ENCODE measurements around the gene NDST1.

The NDST1 gene

DNA sequence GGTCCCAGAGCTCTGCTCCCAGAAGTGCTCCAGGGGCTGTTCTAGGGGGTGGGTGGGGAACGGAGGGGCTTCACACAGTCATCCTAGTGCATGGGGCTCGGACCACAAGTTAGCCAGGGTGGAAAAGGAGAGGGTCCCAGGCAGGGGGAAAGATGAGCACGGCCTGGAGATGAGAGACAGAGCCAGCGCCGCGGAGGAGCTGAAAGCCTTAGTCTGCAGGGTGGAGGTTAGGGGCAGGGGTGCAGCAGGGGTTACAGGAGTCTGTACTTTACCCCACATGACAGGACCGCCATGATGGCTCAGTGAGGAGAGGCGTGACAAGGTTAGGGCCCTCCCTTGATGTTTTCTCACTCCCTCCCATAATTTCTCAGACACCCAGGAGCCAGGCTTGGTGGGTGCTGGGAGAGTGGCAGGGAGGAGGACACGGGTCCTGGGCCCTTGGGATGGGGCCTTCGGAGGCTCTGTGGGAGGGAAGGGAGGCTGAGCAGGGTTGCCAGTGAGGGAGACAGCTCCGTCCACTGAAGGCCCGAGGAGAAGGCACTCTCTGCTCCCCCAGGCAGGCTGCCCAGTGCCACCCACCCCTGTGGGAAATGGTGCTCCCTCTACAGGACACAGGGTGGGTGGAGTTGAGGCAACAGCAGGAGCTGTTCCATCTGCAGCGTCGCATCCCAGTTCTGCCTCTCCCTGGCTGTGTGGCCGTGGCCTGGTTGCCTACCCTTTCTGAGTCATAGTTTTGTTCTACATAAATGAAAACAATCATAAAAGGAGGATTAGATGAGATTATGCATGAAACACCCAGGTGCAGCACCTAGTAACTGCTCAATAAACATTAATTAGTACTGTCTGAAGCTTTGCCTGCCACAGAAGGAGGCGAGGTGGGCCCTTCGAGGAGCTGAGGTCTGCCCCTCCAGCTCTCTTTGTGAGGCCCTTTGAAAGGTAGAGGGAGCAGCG, 66.2 kb downstream of the NDST1 start:
- DNase-seq = no peak

DNA sequence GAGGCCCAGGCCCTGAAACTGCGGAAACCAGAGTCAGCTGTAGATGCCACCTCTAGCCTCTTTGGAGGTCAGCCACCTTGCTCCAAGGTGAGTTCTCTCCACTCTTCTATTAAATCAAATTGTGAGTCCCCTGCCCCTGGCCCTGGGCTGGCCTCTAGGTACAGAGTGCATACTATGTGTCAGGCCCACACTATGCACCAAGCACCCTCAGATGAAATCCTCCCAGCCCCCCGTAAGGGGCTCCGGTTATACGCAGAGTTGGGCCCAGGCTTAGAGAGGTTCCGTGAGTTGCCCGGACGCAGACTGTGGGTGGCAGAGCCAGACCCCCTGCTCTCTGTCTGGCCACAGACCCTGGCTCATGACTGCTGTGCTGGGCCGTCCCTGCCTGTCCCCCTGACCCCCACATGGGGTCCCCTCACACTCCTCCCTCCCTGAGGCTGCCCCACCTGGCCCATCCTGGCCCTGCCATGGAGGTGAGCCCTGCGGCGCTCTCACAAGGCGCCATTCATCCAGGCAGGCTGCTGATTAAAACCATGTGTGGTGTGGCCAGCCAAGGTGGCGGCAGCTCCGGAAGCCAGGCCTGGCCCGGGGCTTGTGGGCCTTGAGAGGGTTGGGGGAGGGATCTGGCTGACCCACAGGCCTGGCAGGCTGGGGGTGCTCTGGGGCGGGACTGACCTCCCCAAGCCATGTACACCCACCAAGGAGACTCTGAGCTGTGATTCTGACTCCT, 67.1 kb downstream of the NDST1 start:
- DNase-seq = no peak

DNA sequence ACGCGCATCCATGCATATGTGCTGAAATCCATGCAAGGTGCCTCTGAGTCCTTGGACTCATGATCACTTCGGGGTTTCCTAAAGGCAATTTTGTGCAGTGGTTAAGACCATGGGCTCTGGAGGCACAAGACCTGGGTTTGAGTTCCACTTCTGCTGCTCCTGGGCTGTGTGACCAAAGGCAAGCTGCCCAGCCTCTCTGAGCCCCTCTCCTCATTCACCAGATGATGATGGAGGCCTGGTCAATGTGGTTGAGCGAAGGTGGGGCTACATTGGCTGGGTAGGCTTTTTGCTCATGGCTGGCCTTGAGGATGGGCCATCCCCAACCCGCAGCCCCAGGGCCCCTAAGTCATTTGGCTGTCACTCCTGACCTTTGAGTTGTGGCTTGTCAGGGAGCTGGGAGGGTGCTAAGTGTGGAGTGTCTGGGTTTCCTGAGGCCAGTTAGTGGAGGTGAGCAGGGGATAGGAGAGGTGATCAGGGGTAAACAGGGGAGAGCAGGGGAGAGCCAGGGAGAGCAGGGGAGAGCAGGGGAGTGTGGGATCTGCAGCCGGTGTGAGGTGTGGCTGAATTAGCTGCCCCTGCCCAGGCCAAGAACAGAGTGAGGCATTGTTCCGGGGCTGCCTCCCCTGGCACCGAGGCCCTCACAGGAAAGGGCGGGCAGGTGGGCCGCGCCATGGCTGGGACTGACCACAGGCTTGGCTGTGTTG, 68.0 kb downstream of the NDST1 start:
- DNase-seq = no peak

DNA sequence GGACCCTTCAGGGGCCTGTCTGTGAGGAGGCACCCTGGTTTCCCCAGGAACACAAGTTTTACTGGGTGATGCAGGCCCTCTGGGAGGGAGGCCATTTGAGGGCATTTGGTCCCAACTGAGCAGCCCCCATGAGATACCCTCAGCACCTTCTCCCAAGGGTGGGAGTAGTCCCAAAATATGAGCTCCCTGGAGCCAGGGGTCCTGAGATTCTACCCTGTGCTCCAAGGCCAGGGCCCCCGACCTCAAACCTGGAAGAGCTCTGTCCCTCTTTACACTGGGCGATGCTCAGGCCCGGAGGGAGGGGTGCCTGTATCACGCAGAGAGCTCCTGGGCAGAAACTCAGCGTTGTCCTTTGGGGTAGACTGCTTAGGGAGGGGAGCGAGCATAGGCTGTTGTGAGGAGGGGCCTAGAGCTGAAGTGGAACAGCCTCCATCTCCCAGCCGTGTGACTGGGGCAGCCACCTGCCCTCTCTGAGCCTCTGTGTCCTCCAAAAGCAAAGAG, 68.6 kb downstream of the NDST1 start:
- DNase-seq = no peak

DNA sequence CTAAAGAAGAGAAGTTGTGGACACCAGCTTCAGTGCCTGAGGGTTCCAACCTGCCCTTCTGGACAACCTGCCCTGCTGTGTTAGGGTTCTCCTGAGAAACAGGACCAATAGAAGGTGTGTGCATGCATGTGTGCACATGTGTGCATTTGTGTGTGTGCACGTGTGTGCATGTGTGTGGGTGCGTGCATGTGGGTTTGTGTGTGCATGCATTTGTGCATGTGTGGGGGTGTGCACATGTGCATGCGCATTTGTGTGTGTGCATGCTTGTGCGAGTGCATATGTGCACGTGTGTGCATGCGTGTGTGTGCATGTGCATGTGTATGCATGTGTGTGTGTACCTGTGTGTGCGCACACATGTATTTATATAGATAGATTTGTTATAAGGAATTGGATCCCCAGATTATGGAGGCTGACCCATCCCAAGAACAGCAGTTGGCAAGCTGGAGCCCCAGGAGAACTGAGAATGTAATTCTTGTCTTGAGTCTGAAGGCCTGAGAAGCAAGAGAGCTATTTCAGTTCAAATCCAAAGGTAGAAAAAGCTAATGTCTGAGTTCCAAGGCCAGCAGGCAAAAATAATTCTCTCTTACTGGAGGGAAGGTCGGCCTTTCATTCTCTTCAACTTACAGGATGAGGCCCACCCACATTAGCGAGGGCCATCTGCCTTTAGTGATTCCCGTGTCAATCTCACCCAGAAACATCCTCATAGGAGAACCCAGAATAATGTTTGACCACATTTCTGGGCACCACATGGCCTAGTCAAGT, 69.6 kb downstream of the NDST1 start:
- DNase-seq = no peak

DNA sequence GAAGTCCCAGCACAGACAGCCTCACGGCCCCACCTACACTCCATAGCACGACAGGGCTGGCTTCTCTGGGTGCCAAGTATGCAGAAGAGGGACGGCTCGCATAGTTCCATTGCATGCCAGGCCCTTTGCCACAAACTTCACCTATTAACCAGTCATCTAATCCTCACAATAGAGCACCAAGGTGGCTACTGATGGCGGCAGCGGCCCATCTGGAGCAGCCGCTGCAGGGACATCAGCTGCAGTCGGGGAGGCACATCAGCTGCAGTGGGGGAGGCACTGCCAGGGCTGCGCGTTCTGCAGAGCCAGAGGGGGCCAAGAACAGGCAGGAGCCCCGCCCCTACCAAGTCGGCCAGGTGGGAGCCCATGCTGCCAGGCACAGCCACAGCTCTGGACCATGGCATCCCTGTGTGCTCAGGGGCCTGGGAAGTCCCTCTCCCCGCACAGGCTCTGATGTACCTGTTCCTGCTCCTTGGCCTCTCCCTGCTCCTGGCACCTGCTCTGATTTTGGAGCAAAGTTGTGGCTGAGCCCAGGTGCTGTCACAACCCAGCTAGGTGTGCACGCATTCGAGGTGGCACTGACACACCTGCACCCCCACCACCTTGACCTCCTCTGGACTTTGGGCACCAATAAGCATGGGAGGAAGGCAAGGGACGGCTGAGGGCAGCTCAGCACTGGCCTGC, 71.0 kb downstream of the NDST1 start:
- DNase-seq = no peak

DNA sequence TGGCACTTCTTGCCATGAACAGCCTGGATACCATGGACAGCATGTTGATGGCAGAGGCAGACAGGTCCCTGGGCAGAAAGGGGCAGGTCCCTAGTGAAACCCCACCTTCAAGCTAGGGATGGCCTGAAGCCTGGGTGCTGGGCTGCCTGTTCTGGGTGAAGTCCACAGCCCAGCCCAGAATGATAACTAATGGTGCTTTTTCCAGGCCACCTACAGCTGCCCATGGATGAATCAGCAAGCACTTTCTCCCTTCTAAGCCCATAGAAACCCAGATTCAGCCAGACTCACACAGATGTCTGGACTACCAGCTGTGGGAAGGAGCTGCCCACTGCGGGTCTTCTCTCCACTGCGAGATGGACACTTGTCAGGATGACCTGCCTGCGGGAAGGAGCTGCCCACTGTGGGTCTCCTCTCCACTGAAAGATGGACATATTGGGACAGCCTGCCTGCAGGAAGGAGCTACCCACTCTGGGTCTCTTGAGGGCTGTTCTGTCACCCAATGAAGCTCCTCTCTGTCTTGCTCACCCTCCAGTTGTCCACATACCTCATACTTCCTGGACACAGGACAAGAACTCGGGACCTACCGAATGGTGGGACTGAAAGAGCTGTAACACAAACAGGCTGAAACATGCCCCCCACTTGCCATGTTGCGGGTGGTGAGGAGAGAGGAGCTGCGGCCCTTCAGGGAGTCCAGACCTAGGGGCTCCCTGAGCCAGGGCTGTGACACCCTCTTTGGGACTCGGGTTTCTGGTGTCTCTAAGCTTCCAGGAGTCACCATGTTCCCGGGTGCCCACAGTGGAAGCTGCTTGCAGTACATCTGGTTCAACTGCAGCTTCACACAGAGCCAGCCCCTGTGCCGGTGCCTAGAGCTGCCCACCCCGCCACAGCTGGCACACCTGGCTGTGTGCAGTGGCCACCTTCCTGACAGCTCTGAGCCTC, 71.8 kb downstream of the NDST1 start:
- no peak for DNase-seq

DNA sequence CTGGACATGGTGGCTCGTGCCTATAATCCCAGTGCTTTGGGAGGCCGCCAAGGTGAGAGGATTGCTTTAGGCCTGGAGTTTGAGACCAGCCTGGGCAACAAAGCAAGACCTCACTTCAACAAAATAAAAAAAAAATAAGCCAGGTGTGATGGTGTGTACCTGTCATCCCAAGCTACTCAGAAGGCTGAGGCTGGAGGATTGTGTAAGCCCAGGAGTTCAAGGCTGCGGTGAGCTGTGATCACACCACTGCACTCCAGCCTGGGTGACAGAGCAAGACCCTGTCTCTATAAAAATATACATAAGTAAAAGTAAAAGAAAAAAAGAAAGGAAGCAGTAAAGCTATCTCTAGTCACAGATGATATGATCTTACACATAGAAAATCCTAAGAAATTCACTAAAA, 73.0 kb downstream of the NDST1 start:
- DNase-seq = no peak

DNA sequence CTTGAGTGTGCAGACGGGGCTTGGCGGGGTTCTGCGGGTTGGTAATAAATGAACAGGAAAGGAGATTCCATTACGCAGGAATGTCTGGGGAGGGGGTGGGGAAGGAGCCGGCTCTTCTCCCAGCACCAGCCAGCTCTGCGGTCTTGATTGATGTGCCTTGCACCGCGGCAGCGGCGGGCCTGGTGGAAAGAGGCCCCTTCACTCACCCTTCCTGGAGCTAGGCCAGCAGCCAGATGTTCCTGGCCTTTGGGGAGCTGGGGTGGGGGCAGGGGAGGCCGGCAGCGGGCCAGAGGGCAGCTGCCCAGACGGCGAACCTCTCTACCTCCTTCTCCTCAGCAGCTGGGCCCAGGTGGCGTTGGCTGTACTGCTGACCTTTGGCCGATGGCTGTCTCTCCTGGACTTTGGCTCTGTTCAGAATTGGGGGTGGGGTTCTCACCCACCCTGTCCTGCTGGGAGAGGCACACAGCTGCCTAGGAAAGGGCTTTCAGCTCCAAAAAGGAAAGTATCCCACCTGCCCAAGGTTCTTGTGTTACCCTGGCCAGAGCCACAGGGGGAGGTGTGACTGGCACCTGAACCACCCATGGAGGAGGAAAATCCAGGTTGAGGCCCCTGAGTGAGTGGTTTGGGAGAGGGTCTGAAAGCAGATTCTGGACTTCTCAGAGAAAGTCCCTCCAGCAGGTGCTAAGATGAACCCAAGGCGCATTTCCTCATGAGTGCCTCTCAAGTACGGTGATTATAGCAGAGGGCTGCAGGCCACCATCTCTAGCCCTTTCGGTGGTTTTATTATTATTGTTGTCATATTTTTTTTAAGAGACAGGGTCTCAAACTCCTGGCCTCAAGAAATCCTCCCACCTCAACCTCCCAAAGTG, 74.5 kb downstream of the NDST1 start:
- no peak for DNase-seq

DNA sequence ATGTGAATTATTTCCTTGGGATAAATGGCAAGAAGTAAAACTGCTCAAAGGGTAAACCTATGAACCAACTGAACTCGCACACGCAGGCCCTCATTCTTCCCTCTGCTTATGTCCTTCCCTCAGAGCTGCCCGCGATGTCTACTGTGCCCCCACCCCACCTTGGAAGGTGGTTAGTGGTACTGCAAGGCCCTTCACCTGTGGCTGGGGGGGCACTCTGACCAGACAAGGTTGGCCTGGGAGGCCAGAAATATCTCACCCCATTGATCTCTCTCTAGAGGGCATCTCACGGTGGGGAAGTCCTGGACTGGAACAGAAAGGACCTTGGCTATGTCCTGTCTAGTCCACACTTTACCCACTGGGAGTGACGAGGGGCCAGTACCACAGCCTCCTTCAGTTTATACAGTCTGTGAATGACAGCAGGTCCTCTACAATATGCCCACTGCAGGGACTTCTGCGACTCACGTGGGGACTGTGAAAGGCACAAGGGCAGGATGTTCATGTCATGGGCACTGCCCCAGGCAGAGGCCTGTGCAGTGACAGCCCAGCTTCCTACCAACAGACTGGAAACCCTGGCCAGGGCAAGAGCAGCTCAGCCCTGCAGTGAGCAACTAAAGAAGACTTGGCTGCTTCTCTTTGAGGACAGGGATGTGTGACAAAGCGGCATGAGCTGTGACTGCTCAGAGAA, 75.8 kb downstream of the NDST1 start:
- DNase-seq = no peak

DNA sequence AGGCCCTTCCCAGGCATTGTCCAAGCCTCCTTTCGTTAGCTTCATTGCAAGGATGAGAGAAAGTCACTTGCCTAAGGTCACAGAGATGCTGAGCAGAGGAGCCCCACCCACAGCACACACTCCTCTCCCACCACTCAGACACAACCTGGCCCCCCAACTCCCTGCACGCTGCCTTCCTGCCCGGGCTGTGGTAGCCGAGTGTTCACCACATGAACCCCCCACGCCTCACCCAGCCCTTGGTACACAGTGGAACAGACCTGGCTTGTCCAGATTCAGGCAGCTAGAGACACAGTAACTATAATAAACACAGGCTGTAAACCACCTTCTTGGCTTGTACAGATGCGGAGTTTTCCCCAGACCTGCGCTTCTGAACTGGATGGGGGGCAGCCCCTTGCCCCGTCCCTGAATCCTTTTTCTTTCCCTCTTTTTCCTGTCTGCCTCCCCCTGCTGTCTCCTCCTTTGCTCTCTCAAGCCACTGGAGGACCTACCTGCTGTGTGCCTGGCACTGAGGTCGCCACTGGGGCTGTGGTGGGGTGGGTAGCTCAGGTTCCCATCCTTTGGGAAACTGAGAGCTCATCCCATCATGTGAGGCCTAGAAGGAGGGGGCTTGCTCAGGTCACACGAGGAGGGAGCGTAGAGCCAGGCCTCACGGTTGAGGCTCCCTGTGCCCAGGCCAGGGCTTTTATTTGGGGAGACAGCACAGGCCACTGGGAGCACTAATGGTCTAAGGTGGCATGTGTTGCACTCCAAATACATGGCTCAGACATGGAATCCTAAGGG, 76.8 kb downstream of the NDST1 start:
- no peak for DNase-seq

DNA sequence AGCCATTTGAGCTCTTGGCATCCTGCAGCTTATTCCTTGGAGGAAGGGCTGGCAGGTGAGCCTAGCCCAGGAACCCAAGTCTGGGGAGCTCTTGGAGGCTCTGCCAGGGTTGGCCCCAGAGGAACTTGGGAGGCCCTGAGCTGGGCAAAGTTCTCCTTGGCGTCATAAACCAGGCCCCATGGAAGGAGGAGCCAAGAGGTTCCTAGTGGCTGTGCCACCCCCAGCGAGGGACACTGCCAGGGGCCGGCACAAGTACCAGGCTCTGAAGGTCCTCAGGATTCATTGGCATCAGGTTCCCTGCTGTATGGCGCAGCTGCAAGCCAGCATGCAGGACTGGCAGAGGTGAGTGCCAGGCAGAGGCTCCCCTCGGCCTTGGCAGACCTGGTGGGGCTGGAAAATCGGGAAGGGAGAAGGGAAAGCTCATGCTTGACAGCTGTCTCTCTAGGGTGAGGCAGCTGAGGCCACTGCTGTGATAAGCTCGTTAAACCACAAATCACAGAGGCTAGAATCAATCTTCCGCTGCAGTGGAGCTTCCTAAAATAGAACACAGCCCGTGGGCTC, 77.9 kb downstream of the NDST1 start:
- DNase-seq = no peak

DNA sequence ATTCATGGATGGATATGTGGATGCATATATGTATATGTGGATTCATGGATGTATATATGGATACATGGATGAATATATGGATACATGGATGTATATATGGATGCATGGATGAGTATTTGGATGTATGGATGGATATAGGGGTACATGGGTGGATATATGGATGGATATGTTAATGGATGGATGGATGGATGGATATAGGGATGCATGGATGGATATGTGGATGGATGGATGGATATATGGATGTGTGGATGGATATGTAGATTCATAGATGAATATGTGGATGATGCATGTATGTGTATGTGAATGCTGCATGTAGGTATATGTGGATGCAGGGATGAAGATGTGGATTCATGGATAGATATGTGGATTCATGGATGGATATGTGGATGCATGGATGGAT, 79.1 kb downstream of the NDST1 start:
- no peak for DNase-seq

DNA sequence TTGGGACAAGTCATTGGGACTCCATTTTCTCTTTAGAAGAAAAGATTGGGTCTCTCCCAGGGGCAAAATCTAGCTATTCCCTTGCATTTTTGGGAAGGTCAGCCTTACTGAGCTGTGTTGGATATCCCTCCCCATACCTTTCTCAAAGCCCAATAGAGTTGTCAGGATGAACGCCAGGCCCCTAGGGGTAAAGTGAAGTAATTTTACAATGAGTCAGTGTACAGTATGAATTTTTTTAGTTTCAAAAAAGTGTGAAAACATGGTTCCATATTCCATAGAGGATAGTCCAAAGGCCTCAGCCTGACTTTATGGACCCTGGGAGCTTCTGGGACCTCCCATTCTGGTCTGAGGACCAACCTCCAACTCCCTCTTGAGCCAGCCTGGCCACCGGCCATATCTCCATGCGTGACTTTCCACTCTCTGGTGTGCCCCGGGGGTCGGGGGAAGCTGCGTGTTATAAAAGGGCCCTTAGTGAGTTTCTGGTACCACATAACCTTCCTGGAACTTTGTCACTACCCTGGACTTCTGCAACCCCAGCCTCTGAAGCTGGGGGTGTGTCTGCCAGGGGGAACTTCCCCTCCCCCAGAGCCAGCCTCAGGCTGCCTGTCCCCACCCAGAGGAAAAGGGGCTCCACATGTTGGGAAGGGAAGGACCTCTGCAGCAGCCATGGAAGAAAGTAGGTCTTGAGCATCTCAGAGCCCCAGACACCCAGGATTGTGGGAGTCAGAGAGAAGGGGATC, 80.1 kb downstream of the NDST1 start:
- DNase-seq = no peak

DNA sequence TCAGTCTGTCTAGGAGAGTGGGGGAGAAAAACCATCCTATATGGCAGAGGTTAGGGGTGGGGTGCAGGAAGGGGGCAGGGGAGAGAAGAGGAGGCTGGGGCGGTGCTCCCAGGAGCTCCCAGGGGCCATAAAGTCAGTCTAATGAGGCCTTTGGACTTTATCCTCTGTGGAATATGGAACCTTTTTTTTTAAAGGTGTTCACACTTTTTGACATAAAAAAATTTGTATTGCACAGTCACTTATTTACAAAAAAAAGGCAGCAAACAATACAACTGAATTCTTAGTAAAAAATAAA, 80.6 kb downstream of the NDST1 start:
- DNase-seq = no peak

DNA sequence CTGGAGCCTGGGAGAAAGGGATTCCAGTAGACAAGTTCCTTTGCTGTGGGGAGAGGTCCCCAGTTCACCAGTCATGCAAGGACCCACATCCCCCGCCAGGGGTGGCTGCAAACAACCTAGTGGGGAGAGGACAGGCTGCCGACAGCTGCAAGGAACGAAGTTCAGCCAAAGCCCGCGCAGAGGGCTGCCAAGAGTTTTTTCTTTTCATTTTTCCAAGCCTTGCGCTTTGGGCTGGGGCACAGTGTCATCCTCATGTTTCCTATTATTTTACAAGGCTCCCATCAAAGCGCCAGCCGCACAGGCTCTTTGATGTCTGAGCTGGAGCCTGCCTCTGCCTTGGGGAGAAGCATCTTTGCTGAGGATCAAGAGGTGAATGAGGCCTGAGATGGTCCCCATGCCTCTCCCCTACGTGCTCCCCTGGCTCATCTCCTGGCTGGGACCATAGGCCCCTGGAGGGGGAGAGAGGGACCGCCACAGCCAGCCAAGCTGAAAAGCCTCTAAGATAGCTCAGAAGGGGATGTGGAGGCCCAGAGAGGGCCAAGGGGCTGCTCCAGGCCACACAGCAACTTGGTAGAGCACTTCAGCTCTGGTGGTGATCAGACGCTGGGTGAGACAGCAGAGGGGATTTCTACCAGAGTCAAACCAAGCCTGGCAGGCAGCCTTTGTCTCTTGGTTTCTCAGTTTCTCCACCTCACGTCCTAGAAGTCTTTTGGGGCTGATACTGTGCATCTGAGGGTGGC, 82.1 kb downstream of the NDST1 start:
- DNase-seq = no peak
